ENCODE data around the gene BCL2L11. TPM values are rescaled to one million over a fixed set of nuclear protein-coding genes. Genes with fewer than 3 reads are reported as not detected.

BCL2L11 gene
- total RNA-seq, 1 donor from 2014 or later: 90.1 TPM

DNA sequence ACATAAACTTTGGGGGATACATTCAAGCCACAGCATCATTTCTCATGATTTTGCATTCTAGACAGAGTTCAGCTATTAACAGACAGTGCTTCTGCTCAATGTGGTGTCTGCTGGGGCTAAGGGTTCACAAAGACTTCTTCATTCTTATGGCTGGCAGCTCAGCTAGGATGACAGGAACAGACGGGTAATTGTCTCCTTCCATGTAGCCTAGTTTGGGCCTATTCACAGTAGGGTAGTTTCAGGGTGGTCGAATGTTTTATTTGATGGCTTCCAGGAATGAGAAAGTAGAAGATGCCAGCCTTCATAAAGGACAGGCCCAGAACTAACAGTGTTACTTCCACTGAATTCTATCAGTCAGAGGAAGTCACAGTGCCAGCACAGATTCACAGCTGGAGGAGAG, 26.0 kb upstream of the BCL2L11 start:
- H3K9me3 ChIP-seq: no peaks in the 10 kb centered on the region
- no peak overlapping the region for H3K27ac ChIP-seq
- no peak for DNase-seq (ENCODE audit: extremely low spot score in 2 of 2)
- H3K4me1 ChIP-seq: no peaks in the 10 kb centered on the region
- TF ChIP-seq, protein P1, sequence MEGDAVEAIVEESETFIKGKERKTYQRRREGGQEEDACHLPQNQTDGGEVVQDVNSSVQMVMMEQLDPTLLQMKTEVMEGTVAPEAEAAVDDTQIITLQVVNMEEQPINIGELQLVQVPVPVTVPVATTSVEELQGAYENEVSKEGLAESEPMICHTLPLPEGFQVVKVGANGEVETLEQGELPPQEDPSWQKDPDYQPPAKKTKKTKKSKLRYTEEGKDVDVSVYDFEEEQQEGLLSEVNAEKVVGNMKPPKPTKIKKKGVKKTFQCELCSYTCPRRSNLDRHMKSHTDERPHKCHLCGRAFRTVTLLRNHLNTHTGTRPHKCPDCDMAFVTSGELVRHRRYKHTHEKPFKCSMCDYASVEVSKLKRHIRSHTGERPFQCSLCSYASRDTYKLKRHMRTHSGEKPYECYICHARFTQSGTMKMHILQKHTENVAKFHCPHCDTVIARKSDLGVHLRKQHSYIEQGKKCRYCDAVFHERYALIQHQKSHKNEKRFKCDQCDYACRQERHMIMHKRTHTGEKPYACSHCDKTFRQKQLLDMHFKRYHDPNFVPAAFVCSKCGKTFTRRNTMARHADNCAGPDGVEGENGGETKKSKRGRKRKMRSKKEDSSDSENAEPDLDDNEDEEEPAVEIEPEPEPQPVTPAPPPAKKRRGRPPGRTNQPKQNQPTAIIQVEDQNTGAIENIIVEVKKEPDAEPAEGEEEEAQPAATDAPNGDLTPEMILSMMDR (IDR thresholded peaks at IDR 0.05): no peak
- no peak for TF ChIP-seq POLR2A (IDR thresholded peaks at IDR 0.05)
- no peak for TF ChIP-seq POLR2AphosphoS5 (IDR thresholded peaks at IDR 0.05; ENCODE audit: insufficient read depth in 1 of 2, low read depth in 1 of 2)
- H3K36me3 ChIP-seq: no peaks in the 10 kb centered on the region
- H3K27me3 ChIP-seq: no peaks in the 10 kb centered on the region
- H3K4me3 ChIP-seq: no peak overlapping the region
- intact Hi-C loops (cut with DNase I): no loop called here

DNA sequence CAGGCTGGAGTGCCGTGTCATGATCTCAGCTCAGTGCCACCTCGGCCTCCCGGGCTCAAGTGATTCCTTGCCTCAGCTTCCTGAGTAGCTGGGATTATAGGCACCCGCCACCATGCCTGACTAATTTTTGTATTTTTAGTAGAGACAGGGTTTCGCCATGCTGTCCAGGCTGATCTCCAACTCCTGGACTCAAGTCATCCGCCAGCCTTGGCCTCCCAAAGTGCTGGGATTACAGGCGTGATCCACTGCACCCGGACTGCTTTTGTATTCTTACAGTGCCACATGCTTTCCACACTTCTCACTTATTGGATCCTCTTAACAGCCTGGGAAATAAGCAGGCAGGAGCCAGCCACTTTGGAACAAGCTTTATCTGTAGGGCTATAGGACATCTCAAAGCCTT, 25.3 kb upstream of the BCL2L11 start:
- intact Hi-C loops (cut with DNase I): no loop called here
- Histone ChIP-seq H3K9me3 (no peaks in the 10 kb centered on the region), H3K36me3 (no peaks in the 10 kb centered on the region), H3K4me3 (no peak overlapping the region), H3K4me1 (no peaks in the 10 kb centered on the region), H3K27ac (no peak overlapping the region), H3K27me3 (no peaks in the 10 kb centered on the region)
- TF ChIP-seq POLR2AphosphoS5 (IDR thresholded peaks at IDR 0.05; ENCODE audit: insufficient read depth in 1 of 2, low read depth in 1 of 2): no peak
- no peak for TF ChIP-seq POLR2A (IDR thresholded peaks at IDR 0.05)
- TF ChIP-seq, protein P1 (IDR thresholded peaks at IDR 0.05): no peak
- DNase-seq (ENCODE audit: extremely low spot score in 2 of 2): no peak

DNA sequence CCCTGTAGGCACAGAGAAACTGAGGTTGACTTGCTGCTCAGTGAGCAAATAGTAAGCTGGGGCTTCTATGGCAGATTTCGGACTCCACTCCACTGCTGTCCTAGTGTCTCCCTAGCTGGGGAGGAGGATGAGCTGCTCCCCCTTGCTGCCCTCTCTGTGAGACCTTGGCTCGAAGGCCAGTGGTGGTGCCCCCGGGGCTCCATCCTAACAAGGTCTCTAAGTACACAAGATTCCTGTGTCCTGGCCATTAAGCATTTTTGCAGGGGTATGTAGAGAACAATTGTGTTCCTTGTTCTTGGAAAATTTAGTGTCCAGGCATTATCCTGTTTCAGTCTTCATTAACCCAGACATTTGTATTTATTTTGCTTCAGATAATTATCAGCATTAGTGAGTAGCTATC, 21.3 kb upstream of the BCL2L11 start:
- Histone ChIP-seq H3K27ac (no peak overlapping the region), H3K36me3 (no peaks in the 10 kb centered on the region), H3K27me3 (no peaks in the 10 kb centered on the region), H3K9me3 (no peaks in the 10 kb centered on the region), H3K4me1 (no peaks in the 10 kb centered on the region), H3K4me3 (no peak overlapping the region)
- TF ChIP-seq POLR2AphosphoS5 (IDR thresholded peaks at IDR 0.05; ENCODE audit: insufficient read depth in 1 of 2, low read depth in 1 of 2) (no peak), POLR2A (IDR thresholded peaks at IDR 0.05) (no peak)
- TF ChIP-seq, protein P1 (IDR thresholded peaks at IDR 0.05): no peak
- intact Hi-C loops (cut with DNase I): no loop called here
- DNase-seq (ENCODE audit: extremely low spot score in 2 of 2): no peak

DNA sequence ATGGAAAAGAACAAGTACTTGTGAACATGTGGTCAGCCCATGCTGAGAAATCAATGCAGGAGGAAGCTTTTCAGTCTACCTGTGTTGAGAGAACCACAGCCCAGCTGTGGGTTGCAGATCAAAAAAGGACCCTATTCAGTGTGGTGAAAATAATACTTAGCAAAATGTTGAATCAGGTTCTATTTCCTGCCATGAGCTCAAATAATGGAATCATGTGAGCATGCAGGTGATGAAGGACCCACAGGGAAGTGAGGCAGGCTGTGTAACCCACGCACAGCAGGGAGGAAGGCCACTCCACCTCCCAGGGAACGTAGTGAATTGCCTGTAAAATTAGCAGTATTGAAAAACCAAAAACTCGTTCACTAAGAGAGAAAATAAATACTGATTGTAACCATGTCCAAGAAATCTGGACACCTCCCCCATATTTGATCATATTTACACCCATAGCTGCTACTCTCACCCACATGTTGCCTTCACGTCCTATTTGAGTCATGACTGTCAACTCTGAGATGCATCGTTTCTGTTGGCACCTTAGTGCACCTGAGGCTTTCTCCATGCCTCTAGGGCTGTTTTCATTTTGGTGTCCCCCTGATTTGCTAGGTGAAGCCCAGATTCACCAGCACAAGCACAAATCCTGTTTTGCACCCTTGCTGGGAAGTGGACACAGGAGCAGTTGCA, 20.5 kb upstream of the BCL2L11 start:
- Histone ChIP-seq H3K27ac (no peak overlapping the region), H3K9me3 (no peaks in the 10 kb centered on the region), H3K36me3 (no peaks in the 10 kb centered on the region), H3K27me3 (no peaks in the 10 kb centered on the region), H3K4me1 (no peaks in the 10 kb centered on the region), H3K4me3 (no peak overlapping the region)
- no peak for DNase-seq (ENCODE audit: extremely low spot score in 2 of 2)
- intact Hi-C loops (cut with DNase I): no loop called here
- TF ChIP-seq POLR2A (IDR thresholded peaks at IDR 0.05) (no peak), POLR2AphosphoS5 (IDR thresholded peaks at IDR 0.05; ENCODE audit: insufficient read depth in 1 of 2, low read depth in 1 of 2) (no peak)
- TF ChIP-seq, protein P1 (IDR thresholded peaks at IDR 0.05): no peak

DNA sequence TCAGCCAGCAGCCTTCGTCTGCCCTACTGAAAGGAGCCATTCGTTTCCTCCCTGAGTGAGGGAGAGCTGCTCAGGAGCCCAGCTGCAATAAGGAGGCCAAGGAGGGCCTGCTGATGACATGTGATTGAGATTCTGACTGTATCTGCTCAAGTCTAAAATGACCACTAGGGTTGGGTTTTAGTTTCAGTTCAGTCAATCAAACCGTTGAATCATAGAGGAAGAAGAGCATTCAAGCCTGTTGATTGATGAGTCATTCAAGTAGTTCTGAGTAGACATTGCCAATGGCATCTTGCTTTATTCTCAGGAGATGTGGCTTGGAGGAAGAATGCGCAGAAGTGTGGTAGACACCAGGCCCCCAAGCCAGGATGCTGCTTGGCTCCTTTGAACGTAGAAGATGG, 19.9 kb upstream of the BCL2L11 start:
- no peaks in the 10 kb centered on the region for H3K36me3 ChIP-seq
- H3K27me3 ChIP-seq: no peaks in the 10 kb centered on the region
- intact Hi-C loops (cut with DNase I): no loop called here
- TF ChIP-seq POLR2AphosphoS5 (IDR thresholded peaks at IDR 0.05; ENCODE audit: insufficient read depth in 1 of 2, low read depth in 1 of 2) (no peak), POLR2A (IDR thresholded peaks at IDR 0.05) (no peak)
- TF ChIP-seq, protein P1 (IDR thresholded peaks at IDR 0.05): no peak
- no peaks in the 10 kb centered on the region for H3K4me1 ChIP-seq
- no peak overlapping the region for H3K4me3 ChIP-seq
- DNase-seq (ENCODE audit: extremely low spot score in 2 of 2): no peak
- H3K9me3 ChIP-seq: no peaks in the 10 kb centered on the region
- H3K27ac ChIP-seq: no peak overlapping the region

All from vagina (tissue), 2 donors.